OCI-LY3 (cell line): ENCODE data around the gene LGMN.
"Not testable (repeated sequence)": the region's sequence is repeated elsewhere in the genome, so short reads cannot be mapped to it uniquely, and the experiment has no call there.

Experiments
- H2AFZ ChIP-seq: fragments of 200-600, 300-600 bp; shearing (Covaris generic); 2 replicates; pipeline ENCODE4 v1.6.0; 2014; ENCODE audit warnings: antibody characterized with exemption, low read depth, low read length
- H3K27ac ChIP-seq: fragments of 200-600, 300-600 bp; sonication (generic); 2 replicates; pipeline ENCODE4 v1.5.1; 2014; ENCODE audit warnings: mild to moderate bottlenecking, low read length, moderate library complexity, mixed read lengths
- H3K27me3 ChIP-seq: fragments of 200-600, 300-600 bp; sonication (generic); 2 replicates; pipeline ENCODE4 v1.6.1; 2014; ENCODE audit warnings: low read depth, low read length, mixed read lengths
- H3K36me3 ChIP-seq: fragments of 200-600, 300-600 bp; sonication (generic); replicated peaks from 2 replicates; pipeline ENCODE3; 2014; ENCODE audit warnings: low read depth, low read length, mixed read lengths
- H3K4me1 ChIP-seq: fragments of 300-600, 200-600 bp; sonication (generic); 2 replicates; pipeline ENCODE4 v1.6.1; 2014; ENCODE audit warnings: low read length, mixed read lengths
- H3K4me2 ChIP-seq: fragments of 200-600, 300-600 bp; sonication (generic); 2 replicates; pipeline ENCODE4 v1.6.1; 2014; ENCODE audit warnings: low read length, mixed read lengths
- H3K4me3 ChIP-seq: fragments of 300-600, 200-600 bp; sonication (generic); 2 replicates; pipeline ENCODE4 v1.5.1; 2014; ENCODE audit warnings: antibody characterized with exemption, mild to moderate bottlenecking, low read length, moderate library complexity
- H3K79me2 ChIP-seq: fragments of 300-600, 200-600 bp; shearing (Covaris generic); 2 replicates; pipeline ENCODE4 v1.6.1; 2014; ENCODE audit warnings: mild to moderate bottlenecking, low read length, mixed read lengths
- H3K9ac ChIP-seq: fragments of 300-600, 200-600 bp; shearing (Covaris generic); 2 replicates; pipeline ENCODE4 v1.6.0; 2014; ENCODE audit warnings: mild to moderate bottlenecking, low read length, moderate library complexity
- H3K9me3 ChIP-seq: fragments of 200-600, 300-600 bp; shearing (Covaris generic); 2 replicates; pipeline ENCODE4 v1.6.1; 2014; ENCODE audit warnings: low read length, mixed read lengths; ENCODE audit not compliant: insufficient read depth
- H4K20me1 ChIP-seq: fragments of 200-600, 300-600 bp; sonication (generic); 2 replicates; pipeline ENCODE4 v1.6.1; 2016; ENCODE audit warnings: low read length, mixed read lengths; ENCODE audit not compliant: insufficient read depth
- CTCF ChIP-seq: fragments of 200-600, 300-600 bp; sonication (generic); IDR thresholded peaks from 2 replicates; pipeline ENCODE4 v1.5.1; 2014; ENCODE audit warnings: antibody characterized with exemption, low read length, low read depth
- EZH2phosphoT487 ChIP-seq: fragments of 200-600 bp; shearing (Covaris generic); IDR thresholded peaks from 2 replicates; pipeline ENCODE4 v1.6.1; 2018; ENCODE audit warnings: antibody characterized with exemption, mixed run types, low read depth

Gene LGMN

GRCh38 chr14:92750994-92751400 is 2.6 kb upstream of the LGMN start:
- H2AFZ ChIP-seq, result no peak overlapping the region
- H3K79me2 ChIP-seq, result peaks cover 4% of the 10 kb centered on the region; the same call in 1 of the 2 replicates
- no peak for TF ChIP-seq EZH2phosphoT487
- no peak for TF ChIP-seq CTCF
- H3K4me2 ChIP-seq, result peak overlapping the region; percentile 40
- no peaks in the 10 kb centered on the region for H3K9me3 ChIP-seq
- H3K9ac ChIP-seq, result no peak overlapping the region
- H3K4me1 ChIP-seq, result peaks cover 16% of the 10 kb centered on the region
- H3K36me3 ChIP-seq, result no peaks in the 10 kb centered on the region
- no peaks in the 10 kb centered on the region for H4K20me1 ChIP-seq
- peaks cover 25% of the 10 kb centered on the region for H3K27me3 ChIP-seq
- no peak overlapping the region for H3K27ac ChIP-seq
- H3K4me3 ChIP-seq, result no peak overlapping the region

GRCh38 chr14:92750222-92750728 is 1.8 kb upstream of the LGMN start:
- H3K4me3 ChIP-seq, H2AFZ ChIP-seq, H3K9ac ChIP-seq, H3K9me3 ChIP-seq, H3K4me2 ChIP-seq, H4K20me1 ChIP-seq, H3K27ac ChIP-seq, H3K79me2 ChIP-seq, H3K36me3 ChIP-seq: not testable (repeated sequence)
- H3K27me3 ChIP-seq, result peaks cover 25% of the 10 kb centered on the region
- peaks cover 20% of the 10 kb centered on the region for H3K4me1 ChIP-seq

GRCh38 chr14:92747701-92748258 is 647 bp downstream of the LGMN start:
- Histone ChIP-seq H3K9ac (peak overlapping the region; percentile 58), H2AFZ (peak overlapping the region; percentile 45; the same call in 1 of the 2 replicates), H3K36me3 (no peaks in the 10 kb centered on the region), H3K4me2 (peak overlapping the region; percentile 80), H3K27ac (no peak overlapping the region), H3K79me2 (peaks cover 4% of the 10 kb centered on the region; the same call in 1 of the 2 replicates), H3K4me1 (peaks cover 25% of the 10 kb centered on the region), H3K9me3 (no peaks in the 10 kb centered on the region), H4K20me1 (no peaks in the 10 kb centered on the region), H3K4me3 (peak overlapping the region; percentile 88), H3K27me3 (peaks cover 25% of the 10 kb centered on the region)
- TF ChIP-seq EZH2phosphoT487 (no peak), CTCF (no peak)

GRCh38 chr14:92744198-92744597 is 4.2 kb downstream of the LGMN start:
- peaks cover 4% of the 10 kb centered on the region for H3K27me3 ChIP-seq
- H3K27ac ChIP-seq, result no peak overlapping the region
- no peak overlapping the region for H2AFZ ChIP-seq
- TF ChIP-seq CTCF (no peak), EZH2phosphoT487 (no peak)
- no peaks in the 10 kb centered on the region for H3K36me3 ChIP-seq
- H3K4me2 ChIP-seq, result no peak overlapping the region
- H3K9ac ChIP-seq, result no peak overlapping the region
- peaks cover 4% of the 10 kb centered on the region; the same call in 1 of the 2 replicates for H3K79me2 ChIP-seq
- H3K4me1 ChIP-seq, result peaks cover 25% of the 10 kb centered on the region
- H4K20me1 ChIP-seq, result 0 out of 2 replicates have a peak, but pooled peaks cover 3% of the 10 kb centered on the region
- H3K4me3 ChIP-seq, result no peak overlapping the region
- no peaks in the 10 kb centered on the region for H3K9me3 ChIP-seq
